ENCODE data around the gene NUP98.
"Not testable (repeated sequence)": the region's sequence is repeated elsewhere in the genome, so short reads cannot be mapped to it uniquely, and the experiment has no call there.

GRCh38 chr11:3643102-3643546 lies 154.2 kb downstream of the NUP98 start:
- TF ChIP-seq CTCF (IDR thresholded peaks at IDR 0.05; ENCODE audit: extremely low read depth in 1 of 2, insufficient read depth in 1 of 2, low read depth in 1 of 2, low read length in 2 of 2); POLR2A (IDR thresholded peaks at IDR 0.05; ENCODE audit: low read depth, low read length); POLR2AphosphoS5 (IDR thresholded peaks at IDR 0.05; ENCODE audit: insufficient read depth, low read depth, low read length): not testable (repeated sequence)

Data from endothelial cell of umbilical vein (primary cell).